Bronchial epithelial cell (primary cell): Measurements from ENCODE around the gene DOK6. TPM values are rescaled to one million over a fixed set of nuclear protein-coding genes. Genes with fewer than 3 reads are reported as not detected.

Source experiments
- DNase-seq: peaks from one replicate; pipeline ENCODE4 v3.0.0-alpha.2; 2010; ENCODE audit warnings: low read depth
- FAIRE-seq: peaks from 2 replicates; lab custom pipeline; 2011; peaks lifted over from hg19 to GRCh38; lab: Jason Lieb, UNC
- H3K27me3 ChIP-seq: 2 replicates; pipeline ENCODE4 v1.5.1; 2011; ENCODE audit warnings: low read length; ENCODE audit not compliant: control insufficient read depth, insufficient read depth
- H3K36me3 ChIP-seq: 2 replicates; pipeline ENCODE4 v1.5.1; 2011; ENCODE audit warnings: low read length; ENCODE audit not compliant: control insufficient read depth, insufficient read depth
- H3K4me3 ChIP-seq: 2 replicates; pipeline ENCODE4 v1.5.1; 2011; ENCODE audit warnings: mild to moderate bottlenecking, low read depth, low read length, control low read depth
- total RNA-seq: library from RNA; depleted of rRNA; stranded (reverse); fragments of >200 nt; gene quantifications from 2 replicates; pipeline ENCODE4 v1.2.1, GENCODE V29; 2014
- TF ChIP-seq, protein P1 (sequence below): IDR thresholded peaks from 2 replicates; pipeline ENCODE4 v1.5.1; 2011; ENCODE audit warnings: mild to moderate bottlenecking, moderate library complexity, low read length, control low read depth, inconsistent platforms; ENCODE audit not compliant: insufficient read depth, severe bottlenecking

Gene DOK6
- total RNA-seq, 1 donor from 2014 or later, result not detected

GRCh38 chr18:69777248-69777647, 376.6 kb downstream of the DOK6 start:
- FAIRE-seq (no peak), DNase-seq (no peak)
- no peaks in the 10 kb centered on the region for H3K36me3 ChIP-seq
- no peak overlapping the region for H3K4me3 ChIP-seq
- no peaks in the 10 kb centered on the region for H3K27me3 ChIP-seq
- TF ChIP-seq, protein P1, sequence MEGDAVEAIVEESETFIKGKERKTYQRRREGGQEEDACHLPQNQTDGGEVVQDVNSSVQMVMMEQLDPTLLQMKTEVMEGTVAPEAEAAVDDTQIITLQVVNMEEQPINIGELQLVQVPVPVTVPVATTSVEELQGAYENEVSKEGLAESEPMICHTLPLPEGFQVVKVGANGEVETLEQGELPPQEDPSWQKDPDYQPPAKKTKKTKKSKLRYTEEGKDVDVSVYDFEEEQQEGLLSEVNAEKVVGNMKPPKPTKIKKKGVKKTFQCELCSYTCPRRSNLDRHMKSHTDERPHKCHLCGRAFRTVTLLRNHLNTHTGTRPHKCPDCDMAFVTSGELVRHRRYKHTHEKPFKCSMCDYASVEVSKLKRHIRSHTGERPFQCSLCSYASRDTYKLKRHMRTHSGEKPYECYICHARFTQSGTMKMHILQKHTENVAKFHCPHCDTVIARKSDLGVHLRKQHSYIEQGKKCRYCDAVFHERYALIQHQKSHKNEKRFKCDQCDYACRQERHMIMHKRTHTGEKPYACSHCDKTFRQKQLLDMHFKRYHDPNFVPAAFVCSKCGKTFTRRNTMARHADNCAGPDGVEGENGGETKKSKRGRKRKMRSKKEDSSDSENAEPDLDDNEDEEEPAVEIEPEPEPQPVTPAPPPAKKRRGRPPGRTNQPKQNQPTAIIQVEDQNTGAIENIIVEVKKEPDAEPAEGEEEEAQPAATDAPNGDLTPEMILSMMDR, result no peak

- DNase-seq, result no peak
- no peak overlapping the region for H3K4me3 ChIP-seq
- H3K27me3 ChIP-seq, result no peaks in the 10 kb centered on the region
- FAIRE-seq, result no peak
- no peaks in the 10 kb centered on the region for H3K36me3 ChIP-seq
- TF ChIP-seq, protein P1, result no peak
Observed at GRCh38 chr18:69778680-69779079, 378.0 kb downstream of the DOK6 start.

- TF ChIP-seq, protein P1, result no peak
- FAIRE-seq, result no peak
- H3K4me3 ChIP-seq, result no peak overlapping the region
- H3K27me3 ChIP-seq, result no peaks in the 10 kb centered on the region
- no peaks in the 10 kb centered on the region for H3K36me3 ChIP-seq
- no peak for DNase-seq
Observed at GRCh38 chr18:69780851-69781250, 380.2 kb downstream of the DOK6 start.

DNA sequence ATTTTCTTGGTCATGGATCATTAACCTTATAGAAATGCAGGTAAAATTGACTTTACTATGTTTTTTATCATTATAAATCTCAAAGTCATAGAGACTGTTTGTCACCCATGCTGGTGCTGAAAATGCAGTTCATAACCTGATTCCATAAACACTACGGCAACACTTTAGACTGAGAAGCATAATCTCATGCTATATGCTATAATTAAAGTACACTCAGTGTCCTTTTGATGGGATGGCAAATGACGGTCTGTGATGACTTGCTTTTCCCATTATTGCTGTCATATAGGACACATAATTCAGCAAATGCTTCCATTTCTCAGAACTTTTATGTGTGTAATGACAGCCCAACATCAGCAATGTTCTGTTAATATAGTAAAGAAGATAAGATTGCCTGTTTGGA, 384.1 kb downstream of the DOK6 start:
- DNase-seq (no peak), FAIRE-seq (no peak)
- no peaks in the 10 kb centered on the region for H3K36me3 ChIP-seq
- TF ChIP-seq, protein P1, result no peak
- no peak overlapping the region for H3K4me3 ChIP-seq
- no peaks in the 10 kb centered on the region for H3K27me3 ChIP-seq

GRCh38 chr18:69785466-69785865, 384.8 kb downstream of the DOK6 start:
- FAIRE-seq (no peak), DNase-seq (no peak)
- Histone ChIP-seq H3K27me3 (no peaks in the 10 kb centered on the region), H3K4me3 (no peak overlapping the region), H3K36me3 (no peaks in the 10 kb centered on the region)
- TF ChIP-seq, protein P1, result no peak

GRCh38 chr18:69786427-69786826, 385.7 kb downstream of the DOK6 start:
- Histone ChIP-seq H3K27me3 (no peaks in the 10 kb centered on the region), H3K36me3 (no peaks in the 10 kb centered on the region), H3K4me3 (no peak overlapping the region)
- DNase-seq (no peak), FAIRE-seq (no peak)
- TF ChIP-seq, protein P1, result no peak
